Measurements from ENCODE around the gene RNF157.
"Not testable (repeated sequence)": the region's sequence is repeated elsewhere in the genome, so short reads cannot be mapped to it uniquely, and the experiment has no call there.

The RNF157 gene

DNA sequence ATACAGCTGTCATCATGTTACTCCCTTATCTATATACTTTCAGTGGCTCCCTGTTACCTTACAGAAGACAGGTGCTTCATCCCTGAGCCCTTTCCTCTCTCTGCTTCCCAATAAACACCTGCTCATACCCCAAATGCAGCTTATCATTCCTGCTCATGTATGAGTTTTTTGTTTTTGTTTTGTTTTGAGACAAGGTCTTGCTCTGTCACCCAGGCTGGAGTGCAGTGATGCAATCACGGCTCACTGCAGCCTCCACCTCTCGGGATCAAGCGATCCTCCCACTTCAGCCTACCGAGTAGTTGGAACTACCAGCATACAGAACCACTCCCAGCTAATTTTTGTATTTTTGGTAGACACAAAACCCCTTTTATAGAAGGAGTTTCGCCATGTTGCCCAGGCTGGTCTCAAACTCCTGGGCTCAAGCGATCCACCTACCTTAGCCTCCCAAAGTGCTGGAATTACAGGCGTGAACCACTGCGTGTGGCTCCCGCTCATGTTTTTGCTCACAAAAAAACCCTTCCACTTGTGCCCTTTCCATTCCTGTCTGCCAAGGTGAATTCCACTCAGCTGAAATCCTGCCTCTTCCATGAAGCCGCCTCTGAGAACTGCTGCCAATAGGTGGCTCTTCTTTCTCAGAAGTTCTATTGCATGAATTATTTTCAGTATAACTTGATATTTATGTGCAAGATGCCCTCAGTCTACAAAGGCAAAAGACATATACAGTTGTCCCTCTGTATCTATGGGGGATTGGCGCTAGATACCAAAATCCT lies 7.9 kb upstream of the RNF157 start:
- no peaks in the 10 kb centered on the region for H3K9me3 ChIP-seq (ENCODE audit: low read length)
- no peaks in the 10 kb centered on the region for H3K36me3 ChIP-seq (ENCODE audit: insufficient read depth, low read length)
- no peak overlapping the region for H3K9ac ChIP-seq (ENCODE audit: low read length)
- H3K27me3 ChIP-seq (ENCODE audit: control insufficient read depth in 1 of 2, insufficient read depth in 2 of 2, low read length in 2 of 2): no peaks in the 10 kb centered on the region
- H3K4me1 ChIP-seq (ENCODE audit: insufficient read depth, low read length): peaks cover 6% of the 10 kb centered on the region
- H3K27ac ChIP-seq (ENCODE audit: low read depth, low read length): no peak overlapping the region
- no peak overlapping the region for H3K4me3 ChIP-seq (ENCODE audit: low read depth in 1 of 2, low read length in 2 of 2)

- H3K9ac ChIP-seq (ENCODE audit: low read length): no peak overlapping the region
- no peak overlapping the region for H3K4me3 ChIP-seq (ENCODE audit: low read depth in 1 of 2, low read length in 2 of 2)
- H3K4me1 ChIP-seq (ENCODE audit: insufficient read depth, low read length): peaks cover 6% of the 10 kb centered on the region
- no peak overlapping the region for H3K27ac ChIP-seq (ENCODE audit: low read depth, low read length)
- H3K36me3 ChIP-seq (ENCODE audit: insufficient read depth, low read length): no peaks in the 10 kb centered on the region
- no peaks in the 10 kb centered on the region for H3K9me3 ChIP-seq (ENCODE audit: low read length)
- no peaks in the 10 kb centered on the region for H3K27me3 ChIP-seq (ENCODE audit: control insufficient read depth in 1 of 2, insufficient read depth in 2 of 2, low read length in 2 of 2)
Measured at GRCh38 chr17:76247304-76247703, 7.0 kb upstream of the RNF157 start.

- Histone ChIP-seq H3K27ac (ENCODE audit: low read depth, low read length) (no peak overlapping the region), H3K4me1 (ENCODE audit: insufficient read depth, low read length) (no peaks in the 10 kb centered on the region), H3K36me3 (ENCODE audit: insufficient read depth, low read length) (no peaks in the 10 kb centered on the region), H3K4me3 (ENCODE audit: low read depth in 1 of 2, low read length in 2 of 2) (no peak overlapping the region), H3K9me3 (ENCODE audit: low read length) (no peaks in the 10 kb centered on the region), H3K9ac (ENCODE audit: low read length) (no peak overlapping the region), H3K27me3 (ENCODE audit: control insufficient read depth in 1 of 2, insufficient read depth in 2 of 2, low read length in 2 of 2) (peaks cover 6 to 8% of the 10 kb centered on the region in 2 donors)
Measured at GRCh38 chr17:76246080-76247066, 6.1 kb upstream of the RNF157 start.

GRCh38 chr17:76244721-76245120 lies 4.4 kb upstream of the RNF157 start:
- H3K36me3 ChIP-seq (ENCODE audit: insufficient read depth, low read length); H3K9me3 ChIP-seq (ENCODE audit: low read length); H3K4me1 ChIP-seq (ENCODE audit: insufficient read depth, low read length); H3K9ac ChIP-seq (ENCODE audit: low read length); H3K27ac ChIP-seq (ENCODE audit: low read depth, low read length); H3K4me3 ChIP-seq (ENCODE audit: low read depth in 1 of 2, low read length in 2 of 2): not testable (repeated sequence)
- peaks cover 8 to 12% of the 10 kb centered on the region in 2 donors for H3K27me3 ChIP-seq (ENCODE audit: control insufficient read depth in 1 of 2, insufficient read depth in 2 of 2, low read length in 2 of 2)

- H3K27ac ChIP-seq (ENCODE audit: low read depth, low read length): no peak overlapping the region
- H3K27me3 ChIP-seq (ENCODE audit: control insufficient read depth in 1 of 2, insufficient read depth in 2 of 2, low read length in 2 of 2): peaks cover 8 to 16% of the 10 kb centered on the region in 2 donors
- no peaks in the 10 kb centered on the region for H3K9me3 ChIP-seq (ENCODE audit: low read length)
- no peak overlapping the region for H3K4me3 ChIP-seq (ENCODE audit: low read depth in 1 of 2, low read length in 2 of 2)
- no peak overlapping the region for H3K9ac ChIP-seq (ENCODE audit: low read length)
- peaks cover 6% of the 10 kb centered on the region for H3K4me1 ChIP-seq (ENCODE audit: insufficient read depth, low read length)
- H3K36me3 ChIP-seq (ENCODE audit: insufficient read depth, low read length): no peaks in the 10 kb centered on the region
Measured at GRCh38 chr17:76243826-76244679, 3.8 kb upstream of the RNF157 start.

GRCh38 chr17:76241691-76242255 lies 1.5 kb upstream of the RNF157 start:
- peaks cover 8 to 16% of the 10 kb centered on the region in 2 donors for H3K27me3 ChIP-seq (ENCODE audit: control insufficient read depth in 1 of 2, insufficient read depth in 2 of 2, low read length in 2 of 2)
- H3K9me3 ChIP-seq (ENCODE audit: low read length): no peaks in the 10 kb centered on the region
- peaks cover 6% of the 10 kb centered on the region for H3K4me1 ChIP-seq (ENCODE audit: insufficient read depth, low read length)
- H3K9ac ChIP-seq (ENCODE audit: low read length): no peak overlapping the region
- H3K36me3 ChIP-seq (ENCODE audit: insufficient read depth, low read length): no peaks in the 10 kb centered on the region
- no peak overlapping the region for H3K27ac ChIP-seq (ENCODE audit: low read depth, low read length)
- no peak overlapping the region for H3K4me3 ChIP-seq (ENCODE audit: low read depth in 1 of 2, low read length in 2 of 2)

DNA sequence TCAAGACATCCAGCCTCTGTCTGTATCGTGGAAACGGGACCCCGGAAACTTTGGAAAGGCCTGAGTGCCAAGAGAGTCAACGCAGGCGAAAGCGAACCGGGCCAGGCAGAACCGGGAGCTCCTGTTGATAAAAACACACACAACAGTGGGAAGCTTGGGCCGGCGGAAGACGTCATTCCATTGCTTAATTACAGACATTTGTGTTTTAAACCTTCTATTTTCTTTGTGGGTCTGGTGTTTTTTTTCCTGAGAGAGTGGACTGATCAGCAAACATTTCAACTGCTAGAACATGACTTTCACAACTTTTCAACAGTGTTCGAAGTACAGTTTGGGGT lies 878 bp upstream of the RNF157 start:
- Histone ChIP-seq H3K9me3 (ENCODE audit: low read length) (no peaks in the 10 kb centered on the region), H3K36me3 (ENCODE audit: insufficient read depth, low read length) (no peaks in the 10 kb centered on the region), H3K4me3 (ENCODE audit: low read depth in 1 of 2, low read length in 2 of 2) (peak overlapping the region; percentile 58 to 59), H3K4me1 (ENCODE audit: insufficient read depth, low read length) (peaks cover 6% of the 10 kb centered on the region), H3K27me3 (ENCODE audit: control insufficient read depth in 1 of 2, insufficient read depth in 2 of 2, low read length in 2 of 2) (peaks cover 8 to 16% of the 10 kb centered on the region in 2 donors), H3K27ac (ENCODE audit: low read depth, low read length) (no peak overlapping the region), H3K9ac (ENCODE audit: low read length) (no peak overlapping the region)

GRCh38 chr17:76239538-76240274 lies 587 bp downstream of the RNF157 start:
- Histone ChIP-seq H3K9me3 (ENCODE audit: low read length) (no peaks in the 10 kb centered on the region), H3K27ac (ENCODE audit: low read depth, low read length) (no peak overlapping the region), H3K27me3 (ENCODE audit: control insufficient read depth in 1 of 2, insufficient read depth in 2 of 2, low read length in 2 of 2) (peaks cover 8 to 16% of the 10 kb centered on the region in 2 donors), H3K9ac (ENCODE audit: low read length) (no peak overlapping the region), H3K36me3 (ENCODE audit: insufficient read depth, low read length) (no peaks in the 10 kb centered on the region), H3K4me3 (ENCODE audit: low read depth in 1 of 2, low read length in 2 of 2) (peak overlapping the region in 1 of 2 donors; percentile 33), H3K4me1 (ENCODE audit: insufficient read depth, low read length) (peaks cover 6% of the 10 kb centered on the region)

DNA sequence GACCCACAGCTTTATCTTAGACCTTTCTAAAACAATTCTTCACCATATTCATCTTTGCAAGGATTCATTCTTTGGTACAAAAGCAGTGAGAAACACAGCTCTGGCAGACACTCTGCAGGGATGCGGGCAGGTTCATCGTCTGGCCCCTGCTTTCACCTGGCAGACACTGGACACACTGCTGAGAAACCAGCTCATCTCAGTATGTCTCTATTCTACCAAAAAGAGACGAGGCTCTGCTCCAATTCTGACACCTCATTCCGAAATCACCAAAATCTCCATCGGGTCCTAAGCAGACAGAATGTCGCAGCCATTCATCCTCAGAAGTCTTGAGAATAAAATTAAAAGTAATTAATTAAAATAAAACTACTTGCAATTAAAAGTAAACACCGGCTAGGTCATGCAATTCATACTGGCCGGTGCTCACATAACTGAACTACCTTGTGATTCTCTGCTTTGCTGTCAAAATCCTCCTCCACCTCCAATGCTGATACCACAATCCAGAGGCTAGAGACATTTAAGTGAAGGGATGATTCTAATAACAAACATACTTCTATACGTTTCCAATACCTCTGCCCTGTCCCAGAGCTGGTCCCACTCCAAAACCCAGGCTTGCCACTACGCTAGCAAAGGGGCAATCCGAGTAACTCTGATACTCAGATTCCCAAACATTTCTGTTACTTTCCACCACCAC lies 1.3 kb downstream of the RNF157 start:
- no peak overlapping the region for H3K4me3 ChIP-seq (ENCODE audit: low read depth in 1 of 2, low read length in 2 of 2)
- peaks cover 8 to 16% of the 10 kb centered on the region in 2 donors for H3K27me3 ChIP-seq (ENCODE audit: control insufficient read depth in 1 of 2, insufficient read depth in 2 of 2, low read length in 2 of 2)
- H3K36me3 ChIP-seq (ENCODE audit: insufficient read depth, low read length): no peaks in the 10 kb centered on the region
- H3K27ac ChIP-seq (ENCODE audit: low read depth, low read length): no peak overlapping the region
- peaks cover 6% of the 10 kb centered on the region for H3K4me1 ChIP-seq (ENCODE audit: insufficient read depth, low read length)
- H3K9me3 ChIP-seq (ENCODE audit: low read length): no peaks in the 10 kb centered on the region
- no peak overlapping the region for H3K9ac ChIP-seq (ENCODE audit: low read length)

GRCh38 chr17:76237859-76238313 lies 2.4 kb downstream of the RNF157 start:
- Histone ChIP-seq H3K4me1 (ENCODE audit: insufficient read depth, low read length) (peaks cover 6% of the 10 kb centered on the region), H3K27me3 (ENCODE audit: control insufficient read depth in 1 of 2, insufficient read depth in 2 of 2, low read length in 2 of 2) (peaks cover 8 to 16% of the 10 kb centered on the region in 2 donors), H3K9me3 (ENCODE audit: low read length) (no peaks in the 10 kb centered on the region), H3K4me3 (ENCODE audit: low read depth in 1 of 2, low read length in 2 of 2) (no peak overlapping the region), H3K9ac (ENCODE audit: low read length) (no peak overlapping the region), H3K36me3 (ENCODE audit: insufficient read depth, low read length) (no peaks in the 10 kb centered on the region), H3K27ac (ENCODE audit: low read depth, low read length) (no peak overlapping the region)
